C4-2B (cell line): ENCODE data around the gene PTPRA.

Experiments
- H3K27ac ChIP-seq: fragments of 450-650 bp; 2 replicates; pipeline ENCODE4 v1.5.1; 2017
- ZFX ChIP-seq: fragments of 450-650 bp; IDR thresholded peaks from 2 replicates; pipeline ENCODE4 v1.6.1; 2017
- TF ChIP-seq, protein P1 (sequence below): fragments of 450-650 bp; conservative IDR thresholded peaks from 2 replicates; pipeline ENCODE4 v1.5.1; 2017; ENCODE audit warnings: mild to moderate bottlenecking

PTPRA gene

DNA sequence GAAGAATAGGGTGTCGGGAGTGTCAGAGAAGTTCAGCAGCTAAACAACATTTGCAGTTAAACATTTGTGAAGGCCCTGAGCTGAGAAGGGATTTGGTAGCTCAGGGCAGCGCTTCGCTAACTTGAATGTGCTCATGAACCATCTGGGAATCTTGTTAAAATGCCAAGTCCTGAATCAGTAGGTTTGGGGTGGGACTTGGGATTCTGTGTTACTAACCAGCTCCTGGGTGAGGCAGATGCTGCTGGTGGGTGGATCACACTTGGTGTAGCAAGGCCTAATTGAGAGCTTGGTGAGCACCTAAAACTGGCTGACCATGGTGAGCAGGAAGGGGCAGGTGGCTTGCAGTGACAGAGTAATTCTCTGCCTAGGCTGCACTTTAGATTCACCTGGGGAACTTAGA lies 5.9 kb downstream of the PTPRA start:
- H3K27ac ChIP-seq: no peak overlapping the region
- no peak for TF ChIP-seq ZFX
- TF ChIP-seq, protein P1, sequence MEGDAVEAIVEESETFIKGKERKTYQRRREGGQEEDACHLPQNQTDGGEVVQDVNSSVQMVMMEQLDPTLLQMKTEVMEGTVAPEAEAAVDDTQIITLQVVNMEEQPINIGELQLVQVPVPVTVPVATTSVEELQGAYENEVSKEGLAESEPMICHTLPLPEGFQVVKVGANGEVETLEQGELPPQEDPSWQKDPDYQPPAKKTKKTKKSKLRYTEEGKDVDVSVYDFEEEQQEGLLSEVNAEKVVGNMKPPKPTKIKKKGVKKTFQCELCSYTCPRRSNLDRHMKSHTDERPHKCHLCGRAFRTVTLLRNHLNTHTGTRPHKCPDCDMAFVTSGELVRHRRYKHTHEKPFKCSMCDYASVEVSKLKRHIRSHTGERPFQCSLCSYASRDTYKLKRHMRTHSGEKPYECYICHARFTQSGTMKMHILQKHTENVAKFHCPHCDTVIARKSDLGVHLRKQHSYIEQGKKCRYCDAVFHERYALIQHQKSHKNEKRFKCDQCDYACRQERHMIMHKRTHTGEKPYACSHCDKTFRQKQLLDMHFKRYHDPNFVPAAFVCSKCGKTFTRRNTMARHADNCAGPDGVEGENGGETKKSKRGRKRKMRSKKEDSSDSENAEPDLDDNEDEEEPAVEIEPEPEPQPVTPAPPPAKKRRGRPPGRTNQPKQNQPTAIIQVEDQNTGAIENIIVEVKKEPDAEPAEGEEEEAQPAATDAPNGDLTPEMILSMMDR: no peak

DNA sequence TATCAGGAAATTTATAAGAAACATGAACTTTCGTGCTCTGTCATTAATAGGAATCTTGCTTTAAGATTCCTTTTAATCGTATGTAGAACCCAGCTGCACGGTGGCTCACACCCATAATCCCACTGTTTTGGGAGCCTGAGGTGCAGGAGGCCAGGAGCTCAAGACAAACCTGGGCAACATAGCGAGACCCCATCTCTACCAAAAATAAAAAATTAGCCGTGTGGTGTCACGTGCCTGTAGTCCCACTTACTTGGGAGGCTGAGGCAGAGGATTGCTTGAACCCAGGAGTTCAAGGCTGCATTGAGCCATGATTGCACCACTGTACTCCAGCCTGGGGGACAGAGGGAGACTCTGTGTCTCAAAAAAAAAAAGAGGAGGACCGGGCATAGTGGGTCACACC lies 7.4 kb downstream of the PTPRA start:
- H3K27ac ChIP-seq: no peak overlapping the region
- no peak for TF ChIP-seq ZFX
- TF ChIP-seq, protein P1: no peak

- H3K27ac ChIP-seq: no peak overlapping the region
- TF ChIP-seq ZFX: no peak
- TF ChIP-seq, protein P1: no peak
Measured at GRCh38 chr20:2883726-2884637, 10.7 kb downstream of the PTPRA start.

- no peak overlapping the region for H3K27ac ChIP-seq
- no peak for TF ChIP-seq ZFX
- TF ChIP-seq, protein P1: no peak
Measured at GRCh38 chr20:2887715-2888114, 14.4 kb downstream of the PTPRA start.

- TF ChIP-seq ZFX: no peak
- TF ChIP-seq, protein P1: no peak
- no peak overlapping the region for H3K27ac ChIP-seq
Measured at GRCh38 chr20:2888224-2888955, 15.1 kb downstream of the PTPRA start.

- H3K27ac ChIP-seq: no peak overlapping the region
- TF ChIP-seq ZFX: no peak
- TF ChIP-seq, protein P1: no peak
Measured at GRCh38 chr20:2889209-2889608, 15.9 kb downstream of the PTPRA start.

DNA sequence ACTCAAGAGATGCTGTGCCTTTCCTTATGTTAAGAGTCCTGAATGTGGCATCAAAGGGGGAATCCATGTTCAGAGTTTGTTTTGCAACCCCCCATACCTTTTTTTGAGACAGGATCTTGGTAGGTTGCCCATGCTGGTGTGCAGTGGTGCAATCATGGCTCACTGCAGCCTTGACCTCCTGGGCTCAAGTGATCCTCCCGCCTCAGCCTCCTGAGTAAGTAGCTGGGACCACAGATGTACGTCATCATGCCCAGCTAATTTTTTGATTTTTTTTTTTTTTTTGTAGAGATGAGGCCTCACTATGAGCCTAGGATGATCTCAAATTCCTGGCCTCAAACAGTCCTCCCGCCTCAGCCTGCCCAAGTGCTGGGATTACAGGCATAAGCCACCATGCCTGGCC lies 16.5 kb downstream of the PTPRA start:
- TF ChIP-seq ZFX: no peak
- no peak overlapping the region for H3K27ac ChIP-seq
